ENCODE results near the gene ZNF462.
A peak's percentile ranks its signal among the peaks of the same experiment; 100 is the strongest.

ZNF462 gene

DNA sequence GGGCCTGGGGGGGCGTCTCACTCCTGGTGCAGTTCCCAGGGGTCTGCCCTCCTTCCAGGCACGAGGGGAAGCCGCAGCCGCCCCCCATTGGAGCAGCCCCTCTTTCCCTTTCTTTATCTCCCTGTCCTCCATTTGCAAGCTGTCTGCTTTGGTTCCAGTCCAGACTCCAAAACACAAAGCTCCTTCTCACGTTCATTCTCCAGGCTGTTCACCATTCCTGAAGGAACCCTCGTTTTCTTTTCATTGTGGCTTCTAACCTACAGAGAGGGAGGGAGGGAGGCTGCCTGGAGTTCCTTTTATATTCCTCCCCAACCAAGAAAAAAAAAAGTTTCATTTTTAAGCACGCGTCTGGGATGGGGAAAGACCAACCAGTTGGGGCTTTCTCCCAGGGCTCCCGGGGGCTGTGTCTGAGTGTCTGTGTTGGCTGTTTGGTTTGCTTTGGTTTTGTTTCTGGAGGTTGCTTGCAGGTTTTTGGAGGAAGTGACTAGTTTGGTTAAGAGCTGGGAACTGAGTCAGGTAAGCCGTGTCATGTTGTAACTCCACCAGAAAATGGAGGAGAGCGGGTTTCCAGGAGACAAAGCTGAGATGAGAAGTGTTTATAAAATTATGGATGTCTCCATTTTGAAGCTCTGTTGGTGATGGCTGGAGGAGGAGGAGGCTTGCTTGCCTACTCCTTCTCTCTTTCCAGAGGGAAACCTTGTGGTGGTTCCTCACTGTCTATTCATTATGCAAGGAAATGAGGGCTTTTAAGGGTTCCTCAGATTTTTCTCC lies 1.6 kb downstream of the ZNF462 start:
- 17 to 18% methylated on average over 6 of the region's 11 CpGs for WGBS, 2 experiments (ENCODE audit: insufficient coverage in 2 of 2)
- peak overlapping the region; percentile 89 for H3K27ac ChIP-seq (ENCODE audit: low read depth, low read length, severe bottlenecking)
- H3K36me3 ChIP-seq (ENCODE audit: control insufficient read depth, insufficient read depth, low read length): peaks cover 15% of the 10 kb centered on the region
- H3K4me3 ChIP-seq (ENCODE audit: extremely low read depth, insufficient read depth, low read length, poor library complexity, severe bottlenecking): peak overlapping the region; percentile 75
- H3K9me3 ChIP-seq (ENCODE audit: control insufficient read depth, low read length): no peaks in the 10 kb centered on the region
- peaks cover 16% of the 10 kb centered on the region for H3K4me1 ChIP-seq (ENCODE audit: control insufficient read depth, insufficient read depth, low read length, poor library complexity, severe bottlenecking)

DNA sequence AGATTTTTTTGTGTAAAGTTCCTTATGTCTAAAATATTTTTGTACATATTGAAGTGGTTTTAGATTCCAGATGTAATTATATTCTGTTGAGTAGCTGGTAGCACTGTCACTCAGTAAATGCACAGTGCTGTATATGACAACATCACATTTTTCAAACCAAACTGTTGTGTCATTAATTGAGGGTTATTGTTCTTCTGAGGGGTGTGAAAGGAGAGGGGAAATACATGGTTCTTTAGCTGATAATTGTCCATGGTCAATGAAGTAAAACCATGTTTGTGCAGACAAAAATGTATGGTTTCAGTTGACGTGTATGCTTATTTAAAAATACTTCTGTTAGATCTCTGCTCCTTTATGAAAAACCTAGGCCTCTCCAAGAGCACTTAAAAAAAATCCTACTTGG lies 3.3 kb downstream of the ZNF462 start:
- no CpG with 5 or more reads among the region's 1 CpG for WGBS, 2 experiments (ENCODE audit: insufficient coverage in 2 of 2)
- Histone ChIP-seq H3K36me3 (ENCODE audit: control insufficient read depth, insufficient read depth, low read length) (peaks cover 26% of the 10 kb centered on the region), H3K27ac (ENCODE audit: low read depth, low read length, severe bottlenecking) (no peak overlapping the region), H3K4me3 (ENCODE audit: extremely low read depth, insufficient read depth, low read length, poor library complexity, severe bottlenecking) (no peak overlapping the region), H3K9me3 (ENCODE audit: control insufficient read depth, low read length) (no peaks in the 10 kb centered on the region), H3K4me1 (ENCODE audit: control insufficient read depth, insufficient read depth, low read length, poor library complexity, severe bottlenecking) (peaks cover 30% of the 10 kb centered on the region)

DNA sequence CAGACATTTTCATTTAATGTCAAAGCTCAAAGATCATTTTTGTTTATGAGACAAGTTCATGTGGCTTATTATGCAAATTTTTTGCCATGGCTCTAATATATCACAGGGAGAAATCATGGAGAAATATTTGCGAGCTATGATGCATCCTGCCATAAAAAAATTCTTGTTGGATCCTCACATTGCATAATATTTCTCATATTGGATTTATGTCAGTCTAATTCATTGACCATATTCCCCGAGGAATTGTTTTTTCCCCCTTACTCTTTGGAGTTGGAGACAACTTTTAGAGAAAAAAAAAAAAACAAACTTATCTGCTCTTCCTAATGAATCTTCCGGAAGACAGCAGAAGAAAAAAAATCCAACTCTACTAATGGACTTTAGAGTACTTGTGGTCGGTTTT lies 4.3 kb downstream of the ZNF462 start:
- H3K4me3 ChIP-seq (ENCODE audit: extremely low read depth, insufficient read depth, low read length, poor library complexity, severe bottlenecking): no peak overlapping the region
- H3K4me1 ChIP-seq (ENCODE audit: control insufficient read depth, insufficient read depth, low read length, poor library complexity, severe bottlenecking): peaks cover 39% of the 10 kb centered on the region
- 100% methylated on average over 1 of the region's 4 CpGs; no CpG with 5 or more reads in 1 of the 2 experiments for WGBS, 2 experiments (ENCODE audit: insufficient coverage in 2 of 2)
- no peaks in the 10 kb centered on the region for H3K9me3 ChIP-seq (ENCODE audit: control insufficient read depth, low read length)
- H3K27ac ChIP-seq (ENCODE audit: low read depth, low read length, severe bottlenecking): no peak overlapping the region
- H3K36me3 ChIP-seq (ENCODE audit: control insufficient read depth, insufficient read depth, low read length): peaks cover 33% of the 10 kb centered on the region

DNA sequence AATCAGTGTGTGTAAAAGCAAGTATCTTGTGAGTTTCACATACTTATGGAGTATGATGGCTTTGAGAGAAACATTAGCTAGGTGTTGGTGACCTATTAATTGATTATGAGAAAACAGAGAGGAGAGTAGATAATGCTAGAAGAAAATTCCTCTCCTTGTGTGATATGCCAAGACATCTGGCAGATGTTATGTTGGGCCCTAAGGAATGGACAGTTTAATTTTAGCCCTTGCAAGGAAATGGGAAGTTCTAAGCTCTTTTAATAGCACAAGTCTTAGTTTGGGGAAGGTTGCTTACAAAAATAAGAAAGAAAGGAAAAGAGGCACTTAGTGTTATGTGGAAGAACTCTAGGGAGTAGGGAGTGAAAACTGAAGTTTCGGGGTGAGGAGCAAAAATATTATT lies 5.1 kb downstream of the ZNF462 start:
- Histone ChIP-seq H3K9me3 (ENCODE audit: control insufficient read depth, low read length) (no peaks in the 10 kb centered on the region), H3K4me3 (ENCODE audit: extremely low read depth, insufficient read depth, low read length, poor library complexity, severe bottlenecking) (no peak overlapping the region), H3K27ac (ENCODE audit: low read depth, low read length, severe bottlenecking) (no peak overlapping the region), H3K4me1 (ENCODE audit: control insufficient read depth, insufficient read depth, low read length, poor library complexity, severe bottlenecking) (peaks cover 39% of the 10 kb centered on the region), H3K36me3 (ENCODE audit: control insufficient read depth, insufficient read depth, low read length) (peaks cover 33% of the 10 kb centered on the region)
- no CpG with 5 or more reads among the region's 1 CpG for WGBS, 2 experiments (ENCODE audit: insufficient coverage in 2 of 2)

DNA sequence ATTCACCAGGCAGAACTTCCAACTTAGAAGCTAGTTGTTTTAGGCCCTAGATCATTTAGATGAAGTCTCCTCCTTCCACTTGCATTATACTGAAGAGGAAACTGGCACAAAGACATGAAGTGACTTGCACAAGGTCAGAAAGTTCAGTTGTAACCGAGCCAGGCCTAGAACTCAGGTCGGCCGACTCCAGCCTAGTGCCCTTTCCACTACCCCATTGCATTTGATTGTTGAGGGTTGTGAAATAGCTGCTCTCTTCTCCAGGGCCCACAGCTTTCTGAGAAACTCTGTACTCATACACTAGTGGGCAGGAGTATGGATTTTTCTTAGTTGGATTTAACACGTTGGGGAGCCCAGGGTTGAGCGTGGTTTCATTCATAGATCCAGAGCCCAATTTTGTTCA lies 5.6 kb downstream of the ZNF462 start:
- peaks cover 33% of the 10 kb centered on the region for H3K36me3 ChIP-seq (ENCODE audit: control insufficient read depth, insufficient read depth, low read length)
- WGBS, 2 experiments (ENCODE audit: insufficient coverage in 2 of 2): 84 to 100% methylated on average over 5 of the region's 5 CpGs
- no peak overlapping the region for H3K4me3 ChIP-seq (ENCODE audit: extremely low read depth, insufficient read depth, low read length, poor library complexity, severe bottlenecking)
- H3K27ac ChIP-seq (ENCODE audit: low read depth, low read length, severe bottlenecking): no peak overlapping the region
- no peaks in the 10 kb centered on the region for H3K9me3 ChIP-seq (ENCODE audit: control insufficient read depth, low read length)
- H3K4me1 ChIP-seq (ENCODE audit: control insufficient read depth, insufficient read depth, low read length, poor library complexity, severe bottlenecking): peaks cover 39% of the 10 kb centered on the region

DNA sequence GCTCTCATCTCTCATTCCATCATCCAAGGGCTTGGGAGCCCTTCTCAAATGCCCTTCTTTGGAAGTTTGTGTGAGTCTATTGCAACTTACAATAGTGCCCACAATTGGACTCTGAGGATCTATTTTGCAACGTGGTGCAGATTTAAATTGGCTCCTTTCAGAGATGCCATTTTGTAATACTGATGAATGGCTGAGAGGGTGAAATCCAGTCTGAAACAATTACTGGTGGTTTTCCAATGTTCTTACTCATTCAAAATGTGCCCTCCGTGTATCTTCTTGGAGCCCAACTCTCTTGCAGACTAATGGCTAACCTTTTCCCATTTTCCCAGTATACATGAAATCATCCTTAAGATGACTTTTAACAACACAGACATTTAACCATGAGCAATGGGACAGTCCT lies 6.1 kb downstream of the ZNF462 start:
- no peak overlapping the region for H3K27ac ChIP-seq (ENCODE audit: low read depth, low read length, severe bottlenecking)
- no peaks in the 10 kb centered on the region for H3K9me3 ChIP-seq (ENCODE audit: control insufficient read depth, low read length)
- no peak overlapping the region for H3K4me3 ChIP-seq (ENCODE audit: extremely low read depth, insufficient read depth, low read length, poor library complexity, severe bottlenecking)
- H3K4me1 ChIP-seq (ENCODE audit: control insufficient read depth, insufficient read depth, low read length, poor library complexity, severe bottlenecking): peaks cover 39% of the 10 kb centered on the region
- 92 to 95% methylated on average over 2 of the region's 2 CpGs for WGBS, 2 experiments (ENCODE audit: insufficient coverage in 2 of 2)
- peaks cover 33% of the 10 kb centered on the region for H3K36me3 ChIP-seq (ENCODE audit: control insufficient read depth, insufficient read depth, low read length)

DNA sequence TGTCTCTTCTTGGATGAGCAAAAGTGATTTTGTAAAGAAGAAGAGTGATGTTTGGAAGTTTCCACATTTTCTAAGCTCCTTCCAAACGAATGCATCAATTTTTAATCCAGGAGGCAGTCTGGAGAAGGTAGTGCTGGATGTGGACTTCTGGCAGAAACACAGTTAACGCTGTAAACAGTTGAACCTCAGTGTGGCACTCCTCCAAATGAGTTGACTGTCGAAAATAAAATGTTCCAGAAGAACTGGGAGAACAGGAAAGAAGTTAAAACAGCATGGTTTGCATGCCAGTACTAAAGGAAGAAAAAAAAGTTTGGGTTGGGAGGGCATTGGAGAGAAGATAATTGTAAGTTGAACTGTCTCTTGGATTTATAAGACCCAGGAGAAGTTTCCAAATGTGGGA lies 6.5 kb downstream of the ZNF462 start:
- H3K4me1 ChIP-seq (ENCODE audit: control insufficient read depth, insufficient read depth, low read length, poor library complexity, severe bottlenecking): peaks cover 39% of the 10 kb centered on the region
- H3K4me3 ChIP-seq (ENCODE audit: extremely low read depth, insufficient read depth, low read length, poor library complexity, severe bottlenecking): no peak overlapping the region
- 90 to 92% methylated on average over 2 of the region's 3 CpGs for WGBS, 2 experiments (ENCODE audit: insufficient coverage in 2 of 2)
- peaks cover 33% of the 10 kb centered on the region for H3K36me3 ChIP-seq (ENCODE audit: control insufficient read depth, insufficient read depth, low read length)
- H3K9me3 ChIP-seq (ENCODE audit: control insufficient read depth, low read length): no peaks in the 10 kb centered on the region
- no peak overlapping the region for H3K27ac ChIP-seq (ENCODE audit: low read depth, low read length, severe bottlenecking)

DNA sequence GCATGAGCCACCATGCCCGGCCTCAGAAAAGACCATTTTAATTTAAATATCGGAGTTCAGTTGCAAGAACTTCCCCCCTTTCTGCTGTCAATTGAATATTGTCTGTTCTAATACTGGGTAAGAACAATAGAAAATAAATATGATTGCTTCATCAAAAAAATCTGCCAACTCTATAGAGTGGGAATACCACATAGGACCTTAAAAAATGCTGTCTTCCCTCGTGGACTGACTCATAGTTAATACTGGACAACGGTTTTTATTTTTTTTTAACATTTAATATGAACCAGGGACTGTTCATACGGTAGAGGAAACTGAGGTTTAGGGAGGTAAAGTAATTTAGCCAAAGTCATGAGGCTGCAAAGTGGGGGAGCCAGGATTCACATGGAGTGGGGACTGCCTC lies 9.7 kb downstream of the ZNF462 start:
- 100% methylated on average over 2 of the region's 5 CpGs; no CpG with 5 or more reads in 1 of the 2 experiments for WGBS, 2 experiments (ENCODE audit: insufficient coverage in 2 of 2)
- Histone ChIP-seq H3K27ac (ENCODE audit: low read depth, low read length, severe bottlenecking) (no peak overlapping the region), H3K4me3 (ENCODE audit: extremely low read depth, insufficient read depth, low read length, poor library complexity, severe bottlenecking) (no peak overlapping the region), H3K4me1 (ENCODE audit: control insufficient read depth, insufficient read depth, low read length, poor library complexity, severe bottlenecking) (peaks cover 31% of the 10 kb centered on the region), H3K36me3 (ENCODE audit: control insufficient read depth, insufficient read depth, low read length) (peaks cover 38% of the 10 kb centered on the region), H3K9me3 (ENCODE audit: control insufficient read depth, low read length) (no peaks in the 10 kb centered on the region)

DNA sequence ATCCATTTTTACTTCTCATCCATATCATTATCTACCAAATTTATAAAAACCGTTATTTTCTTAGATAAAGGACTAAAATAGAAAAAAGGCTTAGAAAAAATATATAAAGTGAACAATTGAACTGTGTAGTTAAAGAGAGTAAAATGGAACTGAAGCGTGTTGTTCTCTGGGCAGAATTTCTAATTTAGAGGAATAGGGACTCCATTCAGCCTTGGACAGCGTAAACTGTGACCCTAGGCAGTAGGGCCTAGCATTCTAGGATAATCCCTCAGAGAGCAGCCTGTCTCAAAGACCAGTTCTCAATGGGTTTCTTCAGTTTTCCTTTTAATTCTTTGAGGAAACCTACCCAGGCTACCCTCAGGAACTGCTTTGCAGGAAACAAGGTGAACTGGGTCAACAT lies 11.1 kb downstream of the ZNF462 start:
- H3K27ac ChIP-seq (ENCODE audit: low read depth, low read length, severe bottlenecking): no peak overlapping the region
- H3K9me3 ChIP-seq (ENCODE audit: control insufficient read depth, low read length): no peaks in the 10 kb centered on the region
- WGBS, 2 experiments (ENCODE audit: insufficient coverage in 2 of 2): 88 to 89% methylated on average over 2 of the region's 3 CpGs
- H3K4me1 ChIP-seq (ENCODE audit: control insufficient read depth, insufficient read depth, low read length, poor library complexity, severe bottlenecking): peaks cover 43% of the 10 kb centered on the region
- peaks cover 32% of the 10 kb centered on the region for H3K36me3 ChIP-seq (ENCODE audit: control insufficient read depth, insufficient read depth, low read length)
- no peak overlapping the region for H3K4me3 ChIP-seq (ENCODE audit: extremely low read depth, insufficient read depth, low read length, poor library complexity, severe bottlenecking)

DNA sequence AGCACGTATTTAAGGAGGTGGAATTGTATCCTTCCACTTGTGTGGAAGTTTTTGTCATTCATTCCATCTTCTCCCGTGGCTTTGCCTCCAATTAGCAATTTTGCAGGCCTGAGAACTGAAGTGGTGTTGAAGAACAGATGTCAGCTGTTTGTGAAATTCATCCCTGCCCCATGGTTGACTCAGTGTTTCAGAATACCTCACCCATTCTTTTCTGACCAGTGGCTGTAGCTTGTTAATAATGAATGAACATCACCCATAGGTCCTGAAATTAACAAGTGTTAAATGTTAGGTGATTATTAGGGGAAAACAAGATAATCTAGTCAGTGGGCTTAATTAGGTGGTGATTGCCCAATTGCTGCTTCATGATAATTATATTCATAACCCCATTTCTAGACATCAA lies 11.7 kb downstream of the ZNF462 start:
- Histone ChIP-seq H3K27ac (ENCODE audit: low read depth, low read length, severe bottlenecking) (no peak overlapping the region), H3K9me3 (ENCODE audit: control insufficient read depth, low read length) (no peaks in the 10 kb centered on the region), H3K4me1 (ENCODE audit: control insufficient read depth, insufficient read depth, low read length, poor library complexity, severe bottlenecking) (peaks cover 43% of the 10 kb centered on the region), H3K36me3 (ENCODE audit: control insufficient read depth, insufficient read depth, low read length) (peaks cover 28% of the 10 kb centered on the region), H3K4me3 (ENCODE audit: extremely low read depth, insufficient read depth, low read length, poor library complexity, severe bottlenecking) (no peak overlapping the region)
- WGBS, 2 experiments (ENCODE audit: insufficient coverage in 2 of 2): no CpG with 5 or more reads among the region's 2 CpGs

DNA sequence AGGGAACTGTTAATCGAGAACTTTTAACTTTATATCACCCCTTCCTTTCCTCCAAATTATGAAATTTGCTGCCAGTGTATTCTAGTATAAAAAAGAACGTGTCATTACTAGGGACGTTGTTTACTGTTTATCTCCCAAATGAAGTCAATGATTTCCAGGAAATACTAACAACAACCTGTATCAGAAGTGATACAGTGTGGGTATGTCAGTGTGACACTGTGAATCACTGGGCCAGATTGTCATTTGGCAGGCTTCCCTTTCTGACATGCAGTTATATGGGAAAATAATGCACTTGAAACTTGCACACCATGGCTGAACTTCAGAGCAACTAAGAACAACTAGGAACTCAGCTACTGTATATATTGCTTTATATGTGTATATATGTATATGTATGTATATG lies 12.6 kb downstream of the ZNF462 start:
- H3K4me1 ChIP-seq (ENCODE audit: control insufficient read depth, insufficient read depth, low read length, poor library complexity, severe bottlenecking): peaks cover 39% of the 10 kb centered on the region

More for the DNA sequence above, 12.6 kb downstream of the ZNF462 start:
- Histone ChIP-seq H3K27ac (ENCODE audit: low read depth, low read length, severe bottlenecking) (no peak overlapping the region), H3K36me3 (ENCODE audit: control insufficient read depth, insufficient read depth, low read length) (peaks cover 30% of the 10 kb centered on the region), H3K4me3 (ENCODE audit: extremely low read depth, insufficient read depth, low read length, poor library complexity, severe bottlenecking) (no peak overlapping the region), H3K9me3 (ENCODE audit: control insufficient read depth, low read length) (no peaks in the 10 kb centered on the region)
- no CpG with 5 or more reads among the region's 3 CpGs for WGBS, 2 experiments (ENCODE audit: insufficient coverage in 2 of 2)
